Embryonic facial prominence (tissue), 1 donor: ENCODE measurements around the gene SCN3B.

Experiments used
- DNase-seq: peaks from one replicate; pipeline ENCODE4 v3.0.0-alpha.2; 2016; ENCODE audit errors: extremely low spot score

Gene SCN3B

DNA sequence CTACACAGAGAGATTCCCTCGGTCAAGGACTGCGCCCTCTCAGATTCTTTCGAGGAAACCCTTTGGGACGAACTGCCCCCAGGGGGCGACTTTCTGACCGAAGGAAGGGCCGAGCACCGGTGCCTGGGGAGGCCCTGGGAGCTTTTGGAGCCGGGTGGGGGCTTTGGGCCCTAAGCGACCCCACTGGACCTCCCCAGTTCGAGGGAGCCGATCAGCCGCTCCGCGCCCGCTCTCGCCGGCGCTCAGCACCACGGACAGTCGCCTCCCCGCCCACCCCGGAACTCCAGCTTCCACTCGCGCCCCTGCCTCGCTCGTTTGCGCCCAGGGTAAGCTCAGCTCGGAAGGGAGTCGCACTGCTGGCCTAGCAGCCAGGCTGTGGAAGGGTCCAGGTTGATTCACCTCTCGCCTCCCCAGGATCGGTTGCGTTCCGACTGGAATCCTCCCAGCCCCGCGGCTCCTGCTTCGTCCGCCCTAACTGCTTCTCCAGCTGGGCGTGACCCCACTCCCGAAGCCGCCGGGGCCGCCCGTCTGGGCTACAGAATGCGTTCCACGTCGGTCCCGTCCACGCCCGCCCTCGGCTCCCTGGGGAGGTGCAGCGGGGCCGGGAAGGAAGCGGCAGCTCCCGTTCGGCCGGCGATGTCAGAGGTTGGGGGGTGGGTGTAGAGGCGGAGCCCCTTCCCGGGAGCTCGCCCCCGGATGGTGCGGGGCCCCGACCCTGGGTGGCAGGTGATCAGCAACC, 428 bp downstream of the SCN3B start:
- DNase-seq, result peak; percentile 9

DNA sequence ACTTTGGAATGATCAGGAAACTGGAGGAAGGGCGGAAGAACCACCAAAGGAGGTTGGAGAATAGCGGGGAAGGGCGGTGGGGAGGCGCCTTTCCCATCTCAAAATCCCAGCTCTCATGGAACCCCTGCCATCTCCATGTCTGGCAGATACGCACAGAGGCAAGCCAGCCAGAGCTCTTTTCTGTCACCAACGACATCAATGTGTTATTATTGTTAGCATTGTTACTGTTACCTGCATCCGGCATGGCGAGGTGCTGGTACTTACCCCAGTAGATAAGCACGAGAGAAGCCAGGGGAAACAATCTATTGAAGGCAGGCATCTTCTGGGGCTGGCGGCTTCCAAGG, 969 bp downstream of the SCN3B start:
- no peak for DNase-seq

GRCh38 chr11:123652599-123652998, 1.8 kb downstream of the SCN3B start:
- no peak for DNase-seq

DNA sequence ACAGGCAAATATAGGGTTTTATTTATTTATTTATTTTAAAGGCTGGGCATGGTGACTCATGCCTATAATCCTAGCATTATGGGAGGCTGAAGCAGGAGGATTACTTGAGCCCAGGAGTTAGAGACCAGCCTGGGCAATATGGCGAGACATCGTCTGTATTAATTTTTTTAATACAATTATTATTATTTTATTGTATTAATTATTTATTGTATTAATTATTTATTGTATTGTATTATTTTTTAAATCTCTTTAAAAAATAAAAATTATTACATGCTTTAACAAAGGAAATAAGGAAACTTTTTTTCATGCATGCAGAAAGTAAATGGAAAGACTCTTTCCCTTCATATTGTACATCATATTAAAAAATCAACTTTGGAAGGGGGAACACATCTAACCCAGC, 3.5 kb downstream of the SCN3B start:
- DNase-seq, result no peak

- DNase-seq, result no peak
Measured at GRCh38 chr11:123645286-123645975, 9.0 kb downstream of the SCN3B start.

DNA sequence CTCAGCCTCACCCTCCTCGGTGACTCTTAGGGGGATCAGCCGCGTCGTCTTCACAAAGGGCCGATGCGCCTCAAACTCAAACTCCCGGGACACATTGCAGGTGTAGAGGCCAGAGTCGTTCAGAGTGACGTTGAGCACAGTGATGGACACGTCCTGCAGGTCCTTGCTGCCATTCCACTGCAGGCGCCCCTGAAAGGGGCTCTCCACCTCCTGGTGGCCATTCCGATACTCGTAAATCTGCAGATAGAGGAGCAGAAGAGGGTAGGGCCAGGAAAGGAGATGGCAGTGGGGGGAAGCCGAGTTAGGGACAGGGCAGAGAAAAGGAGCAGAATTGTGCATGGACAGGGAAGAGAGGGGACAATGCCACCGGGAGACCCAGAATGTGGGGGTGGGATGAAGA, 12.0 kb downstream of the SCN3B start:
- DNase-seq, result no peak

- DNase-seq, result no peak
Measured at GRCh38 chr11:123641495-123641840, 13.0 kb downstream of the SCN3B start.

DNA sequence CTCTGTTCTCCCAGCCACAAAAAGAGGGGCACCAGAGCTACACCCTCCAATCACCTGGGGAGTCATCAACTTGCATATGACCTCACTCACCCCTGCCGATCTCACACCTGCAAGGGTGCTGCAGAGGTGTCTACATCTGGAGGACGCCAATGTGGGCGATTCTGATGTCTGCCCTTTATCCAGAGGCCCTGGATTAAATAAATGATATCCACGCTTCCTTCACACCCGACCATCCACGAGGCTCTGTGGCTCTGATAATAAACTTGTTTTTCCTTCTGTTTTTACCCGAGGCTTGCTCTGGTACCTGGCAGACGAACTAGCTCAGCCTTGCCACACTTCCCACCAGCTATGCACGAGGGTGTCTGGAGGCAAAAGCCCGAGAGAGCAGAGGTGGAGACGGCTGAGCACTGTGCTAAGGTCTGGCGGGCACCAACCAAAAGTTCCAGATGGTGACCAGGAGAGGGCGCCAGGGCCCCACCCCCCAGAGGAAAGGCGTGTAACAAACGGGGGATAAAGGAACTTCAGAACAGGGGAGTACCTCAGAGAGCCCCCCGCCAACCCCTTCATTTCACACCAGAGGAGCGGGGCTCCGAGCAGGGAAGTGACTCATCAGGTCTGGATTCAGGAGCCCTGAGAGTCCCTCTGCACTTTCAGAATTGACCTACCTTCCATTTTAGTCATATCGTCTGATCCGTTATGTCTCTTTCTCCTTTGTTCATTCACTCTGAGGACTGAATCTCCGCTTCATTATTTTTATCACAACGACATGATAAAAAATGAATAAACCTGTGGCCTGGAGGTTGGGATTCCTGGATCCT, 13.5 kb downstream of the SCN3B start:
- DNase-seq, result no peak

DNA sequence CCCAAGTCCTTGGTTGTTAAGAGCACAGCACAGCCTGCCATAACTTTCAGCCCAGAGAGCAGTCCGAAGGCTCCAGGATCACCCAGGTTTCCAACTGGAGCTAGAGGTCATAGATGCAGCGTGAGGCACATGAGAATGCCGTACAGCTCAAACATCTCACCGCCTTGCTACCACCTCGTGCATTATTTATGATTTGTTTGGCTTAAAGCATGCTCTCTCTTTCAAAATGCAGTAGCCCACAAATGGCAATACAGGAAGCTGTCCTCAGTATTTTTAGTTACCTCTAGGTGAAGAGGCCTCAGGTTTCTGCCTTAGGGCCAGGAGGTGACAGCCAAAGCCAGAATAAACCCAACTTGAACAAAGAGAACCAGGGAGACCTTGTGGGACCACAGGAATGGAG, 14.4 kb downstream of the SCN3B start:
- no peak for DNase-seq

DNA sequence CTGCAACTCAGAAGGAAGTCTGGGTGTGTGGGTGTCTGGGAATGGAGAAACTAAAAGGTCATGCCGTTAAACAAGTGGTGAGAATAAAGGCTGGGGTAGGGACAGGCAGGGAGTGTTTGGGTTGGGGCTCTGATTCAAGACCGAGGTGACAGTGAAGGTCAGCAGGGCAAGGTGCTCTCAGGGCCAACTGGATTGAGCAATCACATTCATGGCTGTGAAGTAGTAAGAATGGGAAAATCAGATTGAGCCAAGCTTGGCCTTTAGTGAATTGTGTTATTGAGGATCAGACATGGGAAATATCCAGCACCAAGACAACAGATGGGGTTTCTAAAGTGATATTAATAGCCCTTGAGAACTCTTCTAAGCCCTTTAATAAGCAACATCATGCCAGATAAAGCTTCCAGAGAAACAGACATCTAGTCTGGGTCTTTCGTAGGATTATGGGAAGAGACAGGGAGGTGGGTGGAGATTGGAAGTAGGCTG, 24.3 kb downstream of the SCN3B start:
- DNase-seq, result no peak

GRCh38 chr11:123628936-123629683, 25.3 kb downstream of the SCN3B start:
- DNase-seq, result no peak

- DNase-seq, result no peak
Measured at GRCh38 chr11:123624974-123625373, 29.4 kb downstream of the SCN3B start.

GRCh38 chr11:123622576-123622975, 31.8 kb downstream of the SCN3B start:
- DNase-seq, result no peak

GRCh38 chr11:123616505-123617198, 37.8 kb downstream of the SCN3B start:
- DNase-seq, result no peak

DNA sequence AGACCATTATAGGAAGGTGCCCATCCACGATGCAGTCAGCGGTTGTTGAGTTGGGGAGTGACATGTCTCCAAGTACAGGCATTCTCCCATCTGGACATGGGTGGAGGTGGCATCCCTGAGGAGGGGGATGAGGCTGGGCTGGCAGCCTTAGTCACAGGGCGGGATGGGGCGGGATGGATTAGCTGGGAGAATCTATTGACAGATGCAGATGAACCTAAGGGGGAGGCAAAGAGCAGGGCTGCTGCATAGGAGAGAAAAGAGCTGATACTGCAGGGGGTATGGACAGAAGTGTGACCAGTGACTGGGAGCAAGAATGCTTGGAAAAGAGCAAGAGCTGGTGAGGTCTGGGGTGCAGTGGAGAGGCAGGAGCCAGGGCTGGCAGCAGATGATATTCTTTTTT, 42.7 kb downstream of the SCN3B start:
- DNase-seq, result no peak

DNA sequence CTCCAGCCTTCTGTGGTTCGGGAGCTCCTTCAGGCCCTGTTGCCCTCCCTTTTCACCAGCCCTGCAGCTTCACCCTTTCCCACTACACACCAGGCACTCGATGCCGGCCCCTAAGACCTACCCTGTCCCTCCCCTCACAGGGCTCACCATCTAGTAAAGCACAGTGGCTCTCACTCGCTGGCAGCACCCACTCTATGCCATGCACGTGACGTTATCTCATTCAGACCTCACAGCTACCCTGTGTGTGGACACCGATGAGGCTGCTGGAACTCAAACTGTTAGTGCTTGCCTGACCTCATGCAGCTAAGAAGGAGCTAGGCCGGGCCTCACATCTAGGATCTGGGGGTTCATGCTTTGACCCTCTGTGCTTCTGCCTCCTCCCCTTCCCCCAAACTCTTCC, 45.5 kb downstream of the SCN3B start:
- DNase-seq, result no peak

GRCh38 chr11:123608371-123608770, 46.1 kb downstream of the SCN3B start:
- no peak for DNase-seq

GRCh38 chr11:123607781-123608180, 46.6 kb downstream of the SCN3B start:
- no peak for DNase-seq

- DNase-seq, result no peak
Measured at GRCh38 chr11:123603666-123604065, 50.8 kb downstream of the SCN3B start.

GRCh38 chr11:123601743-123602142, 52.7 kb downstream of the SCN3B start:
- DNase-seq, result no peak

- no peak for DNase-seq
Measured at GRCh38 chr11:123601136-123601535, 53.3 kb downstream of the SCN3B start.
